Activated T-cell treated with anti-CD3 and anti-CD28 coated beads for 4 hours (primary cell): ENCODE measurements around the gene COL4A6.
"Not testable (repeated sequence)": the region's sequence is repeated elsewhere in the genome, so short reads cannot be mapped to it uniquely, and the experiment has no call there.

ENCODE experiments used
- DNase-seq: peaks from one replicate; pipeline ENCODE4 v3.0.0-alpha.2; 2020

The COL4A6 gene

DNA sequence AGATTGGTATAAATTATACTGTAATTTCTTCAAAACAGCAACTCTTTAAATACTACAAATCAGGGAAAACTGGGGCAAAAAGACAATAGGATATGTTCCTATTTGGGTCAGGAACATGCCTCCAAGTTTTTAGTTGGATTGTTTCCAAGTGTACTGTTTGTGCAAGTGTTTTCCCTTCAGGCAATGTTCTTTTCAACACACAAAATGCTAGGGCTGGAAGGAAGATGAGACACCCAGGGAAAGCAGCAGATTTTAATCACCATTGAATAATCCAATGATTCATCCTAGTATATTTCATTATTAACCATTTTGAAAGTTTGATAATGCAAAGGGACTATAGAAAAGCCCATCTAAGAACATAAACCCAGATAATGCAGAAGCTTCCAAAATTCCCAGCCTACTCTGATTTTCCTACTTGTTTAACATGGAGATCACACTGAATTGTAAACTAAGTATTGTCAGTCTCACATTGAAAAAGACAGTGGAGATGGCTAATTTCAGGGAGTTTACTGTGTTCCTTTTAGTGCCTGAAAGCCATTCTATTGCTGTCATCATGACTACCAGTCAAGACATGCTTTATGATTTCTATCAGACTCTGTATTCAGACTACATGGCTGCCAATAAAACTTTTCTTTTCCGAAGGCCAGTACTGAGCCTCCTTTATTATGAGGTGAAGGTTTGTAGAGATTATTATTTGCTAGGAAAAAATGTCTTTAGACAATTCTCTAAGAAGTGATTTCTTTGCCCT lies 38.6 kb downstream of the COL4A6 start:
- no peak for DNase-seq

DNA sequence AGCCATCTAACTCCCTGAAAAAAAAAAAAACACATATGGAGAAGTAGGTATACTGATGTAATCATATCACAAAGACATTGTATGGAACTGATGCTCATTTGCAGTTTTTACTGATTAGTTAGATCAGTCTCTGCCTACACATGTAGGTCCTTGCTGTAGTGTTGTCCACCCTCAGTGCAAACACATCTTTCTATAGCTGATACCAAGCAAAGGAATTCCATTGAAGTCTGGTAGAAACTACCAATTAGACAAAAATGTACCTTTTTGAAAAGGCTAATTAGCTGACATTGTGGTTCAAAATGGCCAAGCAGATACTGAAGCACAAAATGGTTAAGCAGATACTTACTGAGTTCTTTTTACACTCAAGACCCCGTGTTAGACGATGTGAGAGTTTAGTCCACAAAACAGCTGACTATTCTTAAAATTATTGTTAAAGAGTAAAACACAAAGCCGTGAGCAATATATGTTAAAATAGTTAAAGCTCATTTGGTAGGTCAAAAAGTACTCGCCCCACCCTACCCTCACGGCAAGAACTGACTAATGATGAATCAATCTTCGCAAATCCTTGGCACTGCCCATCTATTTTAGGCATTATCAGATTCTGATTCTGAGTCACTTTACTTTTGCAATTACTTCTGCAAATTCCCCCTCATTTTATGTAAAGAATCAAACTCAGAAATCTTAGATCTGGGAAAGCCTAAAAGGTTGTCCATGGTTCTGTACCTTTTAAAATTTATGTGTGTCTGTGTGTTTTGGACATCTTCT lies 40.4 kb downstream of the COL4A6 start:
- DNase-seq = no peak

DNA sequence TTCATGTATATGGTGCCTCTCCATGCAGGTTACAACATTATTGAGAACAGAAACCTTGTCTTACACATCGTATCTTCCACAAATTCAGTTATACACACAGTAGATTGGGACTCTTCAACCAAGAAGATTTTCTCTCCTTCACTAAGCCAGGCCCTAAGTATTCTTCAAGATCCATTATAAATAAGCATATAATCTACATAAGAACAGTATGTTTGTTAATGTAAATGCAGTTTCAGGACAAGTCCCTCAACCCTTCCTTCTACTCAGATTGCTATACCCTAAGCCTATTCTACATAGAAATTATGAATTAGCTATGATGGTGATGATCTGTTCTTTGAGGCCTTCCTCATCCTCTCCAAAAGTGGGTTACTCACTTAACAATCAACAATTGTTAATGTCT lies 41.2 kb downstream of the COL4A6 start:
- no peak for DNase-seq

GRCh38 chrX:108396188-108396891 lies 41.9 kb downstream of the COL4A6 start:
- no peak for DNase-seq

DNA sequence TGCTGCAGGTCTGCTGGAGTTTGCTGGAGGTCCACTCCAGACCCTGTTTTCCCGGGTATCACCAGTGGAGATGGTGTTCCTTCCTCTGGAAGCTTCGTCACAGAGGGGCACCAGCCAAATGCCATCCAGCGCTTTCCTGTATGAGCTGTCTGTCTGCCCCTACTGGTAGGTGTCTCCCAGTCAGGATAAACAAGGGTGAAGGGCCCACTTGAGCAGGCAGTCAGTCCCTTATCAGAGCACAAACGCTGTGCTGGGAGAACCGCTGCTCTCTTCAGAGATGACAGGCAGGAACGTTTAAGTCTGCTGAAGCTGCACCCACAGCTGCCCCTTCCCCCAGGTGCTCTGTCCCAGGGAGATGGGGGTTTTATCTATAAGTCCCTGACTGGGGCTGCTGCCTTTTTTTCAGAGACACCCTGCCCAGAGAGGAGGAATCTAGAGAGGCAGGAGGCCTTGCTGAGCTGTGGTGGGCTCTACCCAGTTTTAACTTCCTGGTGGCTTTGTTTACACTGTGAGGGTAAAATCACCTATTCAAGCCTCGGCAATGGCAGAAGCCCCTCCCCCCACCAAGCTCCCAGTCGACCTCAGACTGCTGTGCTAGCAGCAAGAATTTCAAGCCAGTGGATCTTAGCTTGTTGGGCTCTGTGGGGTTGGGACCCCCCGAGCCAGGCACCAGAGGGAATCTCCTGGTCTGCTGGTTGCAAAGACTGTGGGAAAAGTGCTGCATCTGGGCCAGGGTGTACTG lies 47.1 kb downstream of the COL4A6 start:
- DNase-seq = not testable (repeated sequence)

DNA sequence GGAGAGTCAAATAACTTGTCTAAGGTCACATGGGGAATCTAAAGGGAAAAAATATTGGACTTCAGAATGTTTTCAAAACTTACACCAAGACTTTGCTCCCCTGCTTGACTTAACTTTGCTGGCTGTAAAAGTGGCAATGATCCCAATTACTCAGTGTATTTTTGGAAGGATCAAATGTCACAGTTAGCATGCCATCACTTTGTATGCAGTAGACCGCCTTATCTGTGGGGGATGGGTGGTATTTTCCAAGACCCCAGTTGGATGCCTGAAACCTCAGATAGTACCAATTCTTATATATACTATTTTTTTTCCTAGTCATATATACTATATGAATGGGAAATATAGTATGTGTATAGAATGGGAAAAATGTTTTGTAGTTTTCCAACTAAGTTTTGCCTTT lies 53.4 kb downstream of the COL4A6 start:
- no peak for DNase-seq

DNA sequence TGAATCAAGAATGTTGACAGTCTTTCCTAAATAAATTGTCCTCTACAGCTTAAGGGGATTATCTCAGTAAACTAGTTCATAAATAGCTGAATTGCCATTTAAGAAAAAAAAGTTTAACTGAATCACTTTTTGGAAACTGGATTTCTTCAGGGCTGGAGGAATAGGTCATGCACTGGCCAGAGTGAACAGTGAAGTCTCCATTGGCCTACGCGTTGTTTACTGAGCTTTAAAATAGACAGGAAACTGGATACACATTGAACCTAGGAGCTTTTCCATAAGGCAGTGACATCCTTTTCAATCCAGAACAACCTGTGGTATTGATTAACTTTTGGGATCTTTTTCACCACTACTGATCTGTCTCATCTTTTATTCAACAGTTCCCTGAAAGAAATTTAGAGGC lies 58.0 kb downstream of the COL4A6 start:
- DNase-seq = no peak

DNA sequence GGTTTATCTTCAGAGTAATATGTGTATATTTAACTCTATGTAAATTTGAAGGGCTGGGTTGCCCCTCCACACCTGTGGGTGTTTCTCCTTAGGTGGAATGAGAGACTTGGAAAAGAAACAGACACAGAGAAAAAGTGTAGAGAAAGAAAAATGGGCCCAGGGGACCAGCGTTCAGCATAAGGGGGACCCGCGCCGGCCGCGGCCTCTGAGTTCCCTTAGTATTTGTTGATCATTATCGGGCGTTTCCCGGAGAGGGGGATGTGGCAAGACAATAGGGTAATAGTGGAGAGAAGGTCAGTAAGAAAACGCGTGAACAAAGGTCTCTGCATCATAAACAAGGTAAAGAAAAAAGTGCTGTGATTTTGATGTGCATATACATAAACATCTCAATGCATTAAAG lies 61.4 kb downstream of the COL4A6 start:
- DNase-seq = not testable (repeated sequence)

DNA sequence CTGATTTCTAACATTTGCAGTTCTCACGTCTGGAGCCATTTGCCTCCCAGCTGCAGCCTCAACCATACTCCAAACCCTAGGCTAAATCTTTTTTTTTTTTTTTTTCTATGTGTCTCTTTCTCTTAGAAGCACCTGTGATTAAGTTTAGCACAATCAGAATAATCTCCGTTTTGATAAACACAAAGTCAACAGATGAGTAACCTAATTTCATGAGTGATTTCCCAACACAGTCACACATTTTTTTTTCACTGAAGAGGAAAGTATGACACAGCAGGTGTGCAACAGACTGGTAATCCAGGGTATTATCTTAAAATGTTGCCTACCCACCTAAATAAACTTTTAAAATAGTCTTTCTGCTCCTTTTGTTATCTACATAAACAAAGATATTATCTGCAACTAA lies 62.6 kb downstream of the COL4A6 start:
- DNase-seq = not testable (repeated sequence)

- no peak for DNase-seq
These were observed 71.4 kb downstream of the COL4A6 start for GRCh38 chrX:108366644-108367406.

DNA sequence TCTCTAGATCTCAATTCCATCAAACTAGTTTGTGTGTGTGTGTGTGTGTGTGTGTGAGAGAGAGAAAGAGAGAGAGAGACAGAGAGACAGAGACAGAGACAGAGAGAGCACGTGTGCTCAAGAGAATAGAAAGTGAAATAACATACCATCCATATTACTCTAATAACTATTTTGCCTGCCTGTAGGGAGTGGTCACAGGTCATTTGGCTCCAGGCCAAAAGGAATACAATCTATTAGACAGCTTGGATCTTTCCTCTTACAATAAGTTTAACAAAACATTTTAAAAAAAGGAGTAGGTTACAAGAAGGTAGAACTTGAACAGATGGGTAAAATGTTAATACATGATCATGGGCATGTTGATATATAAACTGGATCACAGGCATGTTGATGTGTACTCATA lies 76.2 kb downstream of the COL4A6 start:
- DNase-seq = no peak

DNA sequence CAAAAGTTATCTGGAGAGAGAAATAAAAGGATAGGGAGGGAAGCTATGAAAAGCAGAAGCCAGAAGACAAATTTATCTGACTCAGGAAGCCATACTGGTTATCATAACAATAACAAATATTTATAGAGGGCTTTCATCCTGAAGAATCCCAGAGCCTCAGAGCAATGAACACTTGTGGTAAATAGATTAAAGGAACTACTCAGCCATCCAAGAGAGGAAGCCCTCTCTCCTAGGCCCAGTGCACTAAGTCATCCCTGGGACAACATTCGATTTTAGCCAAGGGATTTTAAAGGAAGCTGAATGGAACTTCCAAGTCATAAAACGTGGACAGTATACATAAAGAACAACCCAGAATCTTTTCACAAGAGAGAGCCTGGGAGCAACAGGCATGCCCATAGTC lies 76.9 kb downstream of the COL4A6 start:
- DNase-seq = no peak

DNA sequence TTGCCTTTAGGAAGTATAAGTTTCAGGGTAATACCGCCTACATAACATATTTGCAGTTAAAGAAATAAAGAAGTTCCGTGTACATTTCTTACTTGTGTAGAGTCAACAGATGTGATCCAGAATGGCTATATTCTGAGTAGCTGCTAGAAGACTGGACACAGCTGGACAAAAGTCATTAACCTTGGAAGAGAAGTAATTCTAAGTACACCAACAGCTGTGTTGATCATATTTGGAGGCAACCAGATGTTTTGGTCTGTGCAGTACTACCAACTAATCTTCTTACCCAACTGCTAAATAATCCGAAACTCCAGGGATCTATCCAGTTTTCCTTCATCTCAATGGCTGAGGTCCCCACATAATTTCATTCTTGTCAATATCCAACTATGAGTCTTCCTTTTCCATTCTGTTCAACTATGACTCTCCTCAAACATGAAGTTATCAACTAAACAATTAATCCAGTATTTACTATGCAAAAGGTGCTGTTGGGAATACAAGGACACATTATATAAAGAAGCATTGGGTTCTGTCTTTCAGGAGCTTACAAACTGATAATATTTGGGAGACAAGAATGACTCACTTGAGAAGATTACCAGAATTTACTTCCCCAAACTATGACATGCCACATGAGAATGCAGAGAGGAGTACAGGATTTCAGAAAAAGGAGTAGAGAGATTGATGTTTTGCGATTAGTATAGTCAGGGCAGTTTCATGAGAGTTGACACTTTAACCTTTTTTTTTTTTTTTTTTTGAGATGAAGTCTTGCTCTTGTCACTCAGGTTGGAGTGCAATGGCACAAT lies 78.2 kb downstream of the COL4A6 start:
- no peak for DNase-seq

- DNase-seq = no peak
These were observed 84.8 kb downstream of the COL4A6 start for GRCh38 chrX:108353452-108353851.

- no peak for DNase-seq
These were observed 89.0 kb downstream of the COL4A6 start for GRCh38 chrX:108349210-108349609.

DNA sequence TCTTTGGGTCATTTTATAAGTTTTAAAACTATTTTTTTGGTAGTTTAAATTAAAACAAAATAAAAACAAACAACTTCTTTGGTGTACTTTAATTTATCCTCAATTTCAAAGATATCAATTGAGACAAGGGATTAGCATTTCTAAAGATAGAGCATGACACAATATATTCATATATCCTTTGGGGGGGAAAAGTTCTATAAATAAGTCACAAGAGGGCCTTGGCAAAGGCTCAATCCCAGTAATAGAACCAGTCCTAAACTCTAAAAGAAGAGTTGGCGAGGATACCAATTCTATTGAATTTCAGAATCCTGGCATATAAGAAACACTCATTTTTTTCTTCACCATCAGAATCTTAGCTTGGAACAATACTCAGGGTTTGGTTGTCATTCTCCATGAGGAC lies 89.7 kb downstream of the COL4A6 start:
- DNase-seq = no peak

GRCh38 chrX:108347800-108348199 lies 90.4 kb downstream of the COL4A6 start:
- DNase-seq = no peak

GRCh38 chrX:108344216-108344615 lies 94.0 kb downstream of the COL4A6 start:
- no peak for DNase-seq

DNA sequence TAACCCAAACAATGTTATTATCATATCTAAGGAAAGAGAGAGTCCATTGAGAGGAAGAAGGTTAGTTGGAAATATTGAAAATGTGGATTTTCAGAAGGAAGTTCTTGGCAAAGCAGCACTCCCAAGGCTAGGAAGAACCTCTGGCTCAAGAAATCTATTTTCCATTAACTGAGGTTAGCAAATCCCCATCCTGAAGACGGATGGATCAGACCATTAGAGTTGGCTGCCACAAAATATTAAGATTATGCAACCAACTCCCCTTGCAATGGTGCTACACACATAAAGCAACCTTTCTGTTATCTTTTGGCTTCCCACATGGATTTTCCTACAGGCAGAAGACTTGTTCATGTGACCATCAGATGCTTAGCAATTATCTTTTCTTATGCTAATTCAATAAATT lies 96.3 kb downstream of the COL4A6 start:
- DNase-seq = no peak

- DNase-seq = no peak
These were observed 105.9 kb downstream of the COL4A6 start for GRCh38 chrX:108332281-108332680.

- no peak for DNase-seq
These were observed 106.9 kb downstream of the COL4A6 start for GRCh38 chrX:108331126-108331909.
